Anterior cingulate cortex (tissue), 58 donors: ENCODE measurements around the gene KIAA1549.
"Not testable (repeated sequence)": the region's sequence is repeated elsewhere in the genome, so short reads cannot be mapped to it uniquely, and the experiment has no call there.

Experiments
- DNase-seq, 58 donors: peaks; one replicate each; lab custom pipeline; 2025; lab: John Stamatoyannopoulos, UW

The KIAA1549 gene

DNA sequence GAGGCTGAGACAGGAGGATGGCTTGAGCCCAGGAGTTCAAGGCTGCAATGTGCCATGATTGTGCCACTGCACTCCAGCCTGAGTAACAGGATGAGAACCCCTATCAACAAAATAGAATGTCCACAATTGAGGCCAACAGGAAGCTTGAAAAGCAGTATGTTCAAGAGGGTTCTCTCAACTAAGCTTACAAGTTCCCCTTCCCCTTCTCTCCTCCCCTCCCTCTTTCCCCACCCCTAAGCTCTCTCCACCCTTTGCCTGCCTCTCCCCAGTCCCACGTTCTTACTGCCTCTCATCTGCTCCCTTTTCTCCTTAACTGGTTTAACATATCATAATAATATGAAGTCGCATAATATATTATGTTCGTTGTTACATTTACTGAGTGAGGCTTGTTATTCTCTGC lies 35.4 kb downstream of the KIAA1549 start:
- no peak for DNase-seq

DNA sequence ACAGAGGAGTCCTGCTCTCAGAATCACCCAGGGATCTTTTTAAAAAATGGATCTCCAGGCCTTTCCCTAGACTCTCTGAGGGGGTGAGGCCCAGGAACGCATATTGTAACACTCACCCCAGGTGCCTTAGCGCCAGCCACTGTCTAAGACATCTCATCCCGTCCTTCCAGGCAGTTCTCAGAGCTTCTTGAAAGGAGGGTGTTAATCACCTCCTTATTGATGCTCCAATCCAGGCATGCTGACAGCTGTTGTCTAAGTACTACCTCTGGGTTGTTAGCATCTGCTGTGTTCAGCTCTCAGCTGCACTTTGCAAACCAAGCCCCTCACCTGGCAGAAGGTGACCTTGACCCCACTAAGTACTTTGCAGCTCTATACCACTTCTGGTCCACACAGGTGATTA lies 36.0 kb downstream of the KIAA1549 start:
- DNase-seq: no peak

DNA sequence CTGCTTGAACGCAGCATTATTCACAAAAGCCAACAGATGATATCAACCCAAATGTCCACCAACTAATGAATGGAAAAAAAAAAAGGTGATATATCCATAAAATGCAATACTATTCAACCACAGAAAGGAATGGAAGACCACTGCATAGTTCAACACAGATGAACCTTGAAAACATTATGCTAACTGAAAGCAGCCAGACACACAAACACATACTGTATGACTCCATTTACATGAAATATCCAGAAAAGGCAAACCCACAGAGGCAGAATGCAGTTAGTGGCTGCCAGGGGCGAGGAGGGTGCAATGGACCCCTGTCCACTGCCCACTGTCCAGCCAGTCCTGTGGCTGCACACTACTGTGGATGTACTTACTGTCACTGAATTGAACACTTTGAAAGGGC lies 36.6 kb downstream of the KIAA1549 start:
- no peak for DNase-seq

GRCh38 chr7:138943061-138943460 lies 38.1 kb downstream of the KIAA1549 start:
- peak in 18 of 58 donors; percentile 7 to 56 (median 26) for DNase-seq

DNA sequence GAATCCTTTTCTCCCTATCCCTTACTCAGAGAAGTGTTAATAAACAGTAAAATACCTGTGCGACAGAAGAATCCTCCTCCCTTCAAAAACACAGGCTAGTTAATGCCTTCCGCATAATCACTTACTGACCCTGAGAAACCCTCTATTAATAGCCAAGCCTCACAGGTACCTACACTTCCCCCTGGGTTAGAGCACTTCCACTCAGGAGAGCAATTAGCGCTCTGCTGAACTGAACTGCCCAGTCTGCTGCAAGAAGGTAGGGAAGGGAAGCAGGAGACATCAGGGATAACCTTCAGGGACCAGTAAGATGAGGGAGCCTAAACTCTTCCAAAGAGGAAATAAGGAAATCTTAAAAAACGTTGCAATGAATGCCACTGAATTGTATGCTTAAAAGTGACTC lies 39.6 kb downstream of the KIAA1549 start:
- no peak for DNase-seq

DNA sequence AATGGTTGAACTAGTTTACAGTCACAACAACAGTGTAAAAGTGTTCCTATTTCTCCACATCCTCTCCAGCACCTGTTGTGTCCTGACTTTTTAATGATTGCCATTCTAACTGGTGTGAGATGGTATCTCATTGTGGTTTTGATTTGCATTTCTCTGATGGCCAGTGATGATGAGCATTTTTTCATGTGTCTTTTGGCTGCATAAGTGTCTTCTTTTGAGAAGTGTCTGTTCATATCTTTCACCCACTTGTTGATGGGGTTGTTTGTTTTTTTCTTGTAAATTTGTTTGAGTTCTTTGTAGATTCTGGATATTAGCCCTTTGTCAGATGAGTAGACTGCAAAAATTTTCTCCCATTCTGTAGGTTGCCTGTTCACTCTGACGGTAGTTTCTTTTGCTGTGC lies 40.6 kb downstream of the KIAA1549 start:
- not testable (repeated sequence) for DNase-seq

DNA sequence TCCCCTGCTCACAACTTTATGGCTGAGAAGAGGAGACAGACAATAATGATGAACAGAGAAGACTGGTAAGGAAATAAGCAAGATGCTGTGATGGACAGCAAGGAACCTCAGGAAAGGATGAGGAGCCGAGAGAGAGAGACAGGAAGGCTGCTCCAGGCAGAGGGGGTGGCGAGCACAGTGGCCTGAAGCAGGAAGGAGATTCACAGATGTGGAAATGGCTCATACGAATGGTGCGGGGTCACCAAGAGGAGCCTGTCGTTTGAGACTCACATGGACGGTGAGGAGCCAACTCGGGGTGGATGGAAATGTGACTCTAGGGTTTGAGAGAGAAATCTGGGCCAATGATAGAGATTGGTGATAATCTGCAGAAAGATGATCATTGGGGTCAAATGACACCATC lies 43.7 kb downstream of the KIAA1549 start:
- no peak for DNase-seq

GRCh38 chr7:138935465-138936011 lies 45.7 kb downstream of the KIAA1549 start:
- peak in 9 of 58 donors; percentile 6 to 59 (median 25) for DNase-seq

GRCh38 chr7:138934861-138935260 lies 46.3 kb downstream of the KIAA1549 start:
- DNase-seq: no peak

GRCh38 chr7:138934367-138934766 lies 46.8 kb downstream of the KIAA1549 start:
- no peak for DNase-seq

- no peak for DNase-seq
Measured at GRCh38 chr7:138932870-138933269, 48.3 kb downstream of the KIAA1549 start.

DNA sequence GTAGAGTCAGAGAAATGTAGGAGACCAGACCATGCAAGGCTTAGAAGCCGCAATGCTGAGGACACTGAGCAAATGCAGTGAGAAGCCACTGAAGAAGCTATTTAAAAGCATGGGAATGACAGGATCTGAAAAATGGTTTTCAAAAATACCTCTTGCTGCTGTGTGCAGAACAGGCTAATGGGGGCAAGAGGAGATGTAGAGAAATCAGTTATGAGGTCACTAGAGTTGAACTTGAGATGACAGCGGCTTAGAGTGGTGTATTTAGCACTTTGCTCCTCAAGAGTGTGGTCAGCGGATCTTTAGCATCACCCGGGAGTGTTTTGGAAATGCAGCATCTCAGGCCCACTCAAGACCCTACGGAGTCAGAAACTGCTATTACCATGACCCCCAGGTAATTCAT lies 48.8 kb downstream of the KIAA1549 start:
- no peak for DNase-seq

DNA sequence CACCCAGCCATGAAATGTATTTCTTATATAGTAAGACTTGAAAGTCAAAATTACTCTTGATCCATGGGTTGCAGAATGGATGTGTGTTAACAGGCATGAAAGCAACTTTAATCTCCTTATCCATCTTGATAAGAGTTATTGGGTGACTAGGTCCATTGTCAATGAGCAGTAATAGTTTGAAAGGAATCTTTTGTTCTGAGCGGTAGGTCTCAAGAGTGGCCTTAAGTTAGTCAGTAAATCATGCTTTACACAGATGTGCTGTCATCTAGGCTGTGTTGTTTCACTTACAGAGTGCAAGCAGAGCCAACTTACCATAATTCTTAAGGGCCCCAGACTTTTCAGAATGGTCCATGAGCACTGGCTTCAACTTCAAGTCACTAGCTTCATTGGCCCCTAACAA lies 51.2 kb downstream of the KIAA1549 start:
- no peak for DNase-seq

- DNase-seq: no peak
Measured at GRCh38 chr7:138926241-138926612, 55.0 kb downstream of the KIAA1549 start.

DNA sequence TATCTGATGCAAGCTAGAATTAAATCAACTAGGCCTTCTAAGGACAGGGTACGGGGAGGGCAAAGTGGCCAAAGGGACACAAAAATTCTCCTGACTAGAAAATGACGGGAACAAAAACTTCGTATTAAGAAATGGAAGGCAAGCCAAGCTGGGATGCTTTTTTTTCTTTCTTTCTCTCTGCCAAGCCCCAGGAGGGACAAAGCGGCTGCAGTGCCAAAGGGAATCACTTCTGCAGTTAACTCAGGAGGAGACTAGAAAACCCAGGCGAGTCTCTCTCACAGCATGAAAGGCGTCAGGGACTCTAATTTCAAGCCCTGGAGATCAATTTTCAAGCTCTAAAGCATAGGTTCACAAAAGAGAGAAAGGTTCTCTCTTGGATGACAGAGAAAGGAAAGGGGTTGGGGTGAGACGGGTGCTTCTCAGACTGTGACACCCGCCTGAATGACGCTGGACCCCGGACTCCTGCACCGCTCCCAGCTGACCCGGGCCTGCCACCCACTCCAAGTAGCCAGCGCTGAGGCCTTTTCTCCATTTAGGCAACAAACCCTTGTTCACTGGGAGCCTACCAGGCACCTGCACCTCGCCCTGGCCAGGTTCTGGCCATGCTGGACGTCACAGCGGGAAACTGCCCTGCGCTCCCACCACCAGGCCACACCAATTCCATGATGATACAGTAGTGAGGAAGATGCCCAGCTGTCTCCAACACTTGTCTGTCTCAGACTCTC lies 56.5 kb downstream of the KIAA1549 start:
- peak in 6 of 58 donors; percentile 9 to 44 (median 27) for DNase-seq

- DNase-seq: no peak
Measured at GRCh38 chr7:138921277-138921676, 59.9 kb downstream of the KIAA1549 start.

- no peak for DNase-seq
Measured at GRCh38 chr7:138919911-138920310, 61.3 kb downstream of the KIAA1549 start.

GRCh38 chr7:138919216-138919615 lies 62.0 kb downstream of the KIAA1549 start:
- DNase-seq: peak in 11 of 58 donors; percentile 6 to 58 (median 28)

GRCh38 chr7:138918756-138919155 lies 62.4 kb downstream of the KIAA1549 start:
- peak in 22 of 58 donors; percentile 6 to 60 (median 28) for DNase-seq

DNA sequence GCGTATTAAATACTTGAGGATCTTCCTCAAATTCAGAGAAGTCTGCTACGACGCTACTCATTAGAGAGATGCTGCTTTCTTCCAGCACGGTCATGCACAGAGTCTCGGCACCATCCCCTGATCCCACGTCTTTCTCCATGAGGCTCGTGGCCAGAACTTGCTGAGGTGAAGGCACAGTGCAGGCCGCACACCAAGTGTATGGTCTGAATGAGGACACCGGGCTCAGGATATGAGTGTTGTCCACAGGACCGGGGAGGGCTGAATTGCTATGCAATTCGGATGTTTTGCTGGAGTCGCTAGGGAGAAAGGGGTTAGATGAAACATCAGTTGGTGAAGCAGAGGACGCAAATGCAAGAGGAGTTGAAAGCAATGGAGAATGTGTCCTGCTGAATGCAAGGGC lies 63.0 kb downstream of the KIAA1549 start:
- no peak for DNase-seq

- peak in 3 of 58 donors; percentile 11 to 33 (median 13) for DNase-seq
Measured at GRCh38 chr7:138917771-138918170, 63.4 kb downstream of the KIAA1549 start.

DNA sequence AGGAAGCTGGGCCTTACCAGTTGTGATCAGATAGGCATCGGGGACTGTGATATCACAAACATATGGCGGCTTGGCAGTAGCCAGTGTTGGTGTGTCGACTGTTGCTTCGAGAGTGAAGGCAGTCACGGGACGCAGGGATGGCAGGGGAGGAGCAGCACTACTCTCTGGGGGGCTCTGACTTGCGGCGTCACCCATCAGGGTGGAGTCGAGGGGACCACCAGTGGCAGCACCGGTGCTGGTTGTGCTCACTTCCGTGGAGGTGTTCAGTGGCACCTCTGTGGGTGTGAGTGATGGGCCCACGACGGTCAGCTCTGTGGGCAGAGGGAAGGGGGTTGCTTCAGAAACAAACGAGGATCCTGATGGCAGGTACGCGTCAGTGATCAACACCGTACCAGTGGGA lies 64.5 kb downstream of the KIAA1549 start:
- no peak for DNase-seq
